ENCODE results near the gene ZNF439.

GRCh38 chr19:11813703-11814028, 34.9 kb upstream of the ZNF439 start:
- TF ChIP-seq CTCF (IDR thresholded peaks at IDR 0.05; ENCODE audit: borderline replicate concordance, extremely low read depth, low read length, poor library complexity, severe bottlenecking) (peak; percentile 2), EZH2 (IDR thresholded peaks at IDR 0.05; ENCODE audit: borderline replicate concordance, low read depth, low read length, severe bottlenecking) (no peak)

Data from DND-41 (cell line).